Measurements from ENCODE around the gene MRS2. TPM values are rescaled to one million over a fixed set of nuclear protein-coding genes. Genes with fewer than 3 reads are reported as not detected.

The MRS2 gene
- total and polyA plus RNA-seq, 2 donors (not counting 3 experiments of a cell fraction or from before 2014, with no cell fraction given), result 12.1 to 21.1 TPM

DNA sequence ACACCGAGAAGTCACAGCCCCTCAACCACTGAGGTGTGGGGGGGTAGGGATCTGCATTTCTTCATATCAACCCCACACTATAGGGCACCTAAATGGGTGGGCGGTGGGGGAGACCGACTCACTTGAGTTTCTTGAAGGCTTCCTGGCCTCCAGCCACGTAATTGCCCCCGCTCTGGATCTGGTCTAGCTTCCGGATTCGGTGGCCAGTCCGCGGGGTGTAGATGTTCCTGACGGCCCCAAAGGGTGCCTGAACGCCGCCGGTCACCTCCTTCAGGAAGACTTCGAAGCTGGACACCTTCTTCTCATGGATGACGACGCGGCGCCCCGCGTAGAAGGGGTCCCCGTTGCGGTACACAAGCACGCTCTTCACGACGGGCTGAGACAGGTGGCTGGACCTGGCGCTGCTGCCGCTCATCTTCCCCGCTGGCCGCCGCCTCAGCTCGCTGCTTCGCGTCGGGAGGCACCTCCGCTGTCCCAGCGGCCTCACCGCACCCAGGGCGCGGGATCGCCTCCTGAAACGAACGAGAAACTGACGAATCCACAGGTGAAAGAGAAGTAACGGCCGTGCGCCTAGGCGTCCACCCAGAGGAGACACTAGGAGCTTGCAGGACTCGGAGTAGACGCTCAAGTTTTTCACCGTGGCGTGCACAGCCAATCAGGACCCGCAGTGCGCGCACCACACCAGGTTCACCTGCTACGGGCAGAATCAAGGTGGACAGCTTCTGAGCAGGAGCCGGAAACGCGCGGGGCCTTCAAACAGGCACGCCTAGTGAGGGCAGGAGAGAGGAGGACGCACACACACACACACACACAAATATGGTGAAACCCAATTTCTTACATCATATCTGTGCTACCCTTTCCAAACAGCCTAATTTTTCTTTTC lies 45.2 kb upstream of the MRS2 start, which contains the start of gene DCDC2:
DCDC2 (minus strand) TSS at position 724 of the 883 bp plus-strand sequence; CDS start at position 415, 309 bp downstream.
- Histone ChIP-seq H4K20me1 (replicated peaks; ENCODE audit: control insufficient read depth, extremely low read depth, insufficient read depth, low read length) (no peaks in the 10 kb centered on the region), H3K4me3 (replicated peaks in 1 of 3; ENCODE audit: insufficient read depth in 1 of 3, low read depth in 1 of 3, low read length in 3 of 3) (no peak within 1 kb of the TSS), H3K9me3 (replicated peaks; ENCODE audit: control insufficient read depth, insufficient read depth, low read length) (no peaks in the 10 kb centered on the region), H3K27me3 (ENCODE audit: control insufficient read depth in 2 of 2, insufficient read depth in 2 of 2, low read length in 2 of 2) (peaks cover 11 to 26% of the 10 kb centered on the region in 2 experiments), H3K9ac (replicated peaks; ENCODE audit: extremely low read depth, insufficient read depth, low read length) (no peak within 1 kb of the TSS), H3K79me2 (ENCODE audit: control insufficient read depth, insufficient read depth, low read length) (no peaks in the 10 kb centered on the region), H3K9me1 (replicated peaks; ENCODE audit: control insufficient read depth, extremely low read depth, insufficient read depth, low read length) (no peaks in the 10 kb centered on the region), H2AFZ (ENCODE audit: low read depth, low read length) (peak within 1 kb of the TSS; percentile 64), H3K36me3 (ENCODE audit: control insufficient read depth in 2 of 2, extremely low read depth in 1 of 2, insufficient read depth in 2 of 2, low read length in 2 of 2) (no peaks in the 10 kb centered on the region), H3K4me1 (ENCODE audit: control insufficient read depth, extremely low read depth, insufficient read depth, low read length) (peaks cover 2% of the 10 kb centered on the region), H3K4me2 (ENCODE audit: insufficient read depth, low read length) (no peak within 1 kb of the TSS), H3K27ac (ENCODE audit: insufficient read depth, low read depth, low read length) (no peak within 1 kb of the TSS)
- TF ChIP-seq JUN (IDR thresholded peaks at IDR 0.05; ENCODE audit: borderline replicate concordance, insufficient read depth, insufficient read length, low read depth), result no peak
- no peak for TF ChIP-seq MAX (IDR thresholded peaks at IDR 0.05; ENCODE audit: insufficient read depth, insufficient read length)
- no peak for TF ChIP-seq POLR2AphosphoS5 (IDR thresholded peaks at IDR 0.05; ENCODE audit: insufficient read depth, low read depth, low read length)
- intact Hi-C loops (cut with micrococcal nuclease) (loop anchor here (2.0 kb wide), 1 partner anchor 75 kb away; no protein-coding TSS in a partner anchor), dilution Hi-C loops (cut with MboI; ENCODE audit: extremely low pct_ligation_motif_present, low sequenced_read_pairs) (no loop called here)
- ChIA-PET CTCF (interaction anchor here (1.3 kb wide), 1 partner anchor 31 kb away, joined by 5 read pairs; no protein-coding TSS in a partner anchor), POLR2A (no interaction called here)
- BruUV-seq (replicated peaks), result no TSS peak
- FAIRE-seq, result no peak
- DNase-seq (ENCODE audit: low read depth, low spot score), result no peak

DNA sequence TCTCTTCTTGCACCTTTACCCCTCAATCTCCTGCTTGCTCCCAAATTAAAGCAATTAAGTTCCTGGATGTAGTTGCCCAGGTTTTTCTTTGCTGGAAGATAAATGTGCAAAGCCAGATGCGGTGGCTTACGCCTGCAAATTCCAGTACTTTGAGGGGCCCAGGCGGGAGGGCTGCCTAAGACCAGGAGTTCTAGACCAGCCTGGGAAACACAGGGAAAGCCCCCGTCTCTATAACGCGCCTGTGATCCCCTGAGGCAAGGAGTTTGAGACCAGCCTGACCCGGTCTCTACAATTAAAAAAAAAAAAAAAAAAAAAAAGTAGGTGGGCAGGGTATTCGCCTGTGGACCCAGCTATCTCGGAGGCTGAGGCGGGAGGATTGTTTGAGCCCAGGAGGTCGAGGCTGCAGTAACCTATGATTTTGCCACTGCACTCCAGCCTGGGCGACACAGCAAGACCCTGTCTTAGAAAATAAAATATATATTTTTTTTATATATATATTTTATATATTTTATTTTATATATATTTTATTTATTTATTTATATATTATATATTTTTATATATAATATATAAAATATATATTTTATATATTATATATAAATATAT lies 44.4 kb upstream of the MRS2 start:
- no TSS peak for BruUV-seq (replicated peaks)
- dilution Hi-C loops (cut with MboI; ENCODE audit: extremely low pct_ligation_motif_present, low sequenced_read_pairs), result no loop called here
- H3K36me3 ChIP-seq (ENCODE audit: control insufficient read depth in 2 of 2, extremely low read depth in 1 of 2, insufficient read depth in 2 of 2, low read length in 2 of 2), result no peaks in the 10 kb centered on the region
- intact Hi-C loops (cut with micrococcal nuclease), result loop anchor here (2.0 kb wide), 1 partner anchor 76 kb away; no protein-coding TSS in a partner anchor
- H3K9ac ChIP-seq (replicated peaks; ENCODE audit: extremely low read depth, insufficient read depth, low read length), result no peak overlapping the region
- FAIRE-seq, result no peak
- peaks cover 11 to 29% of the 10 kb centered on the region in 2 experiments for H3K27me3 ChIP-seq (ENCODE audit: control insufficient read depth in 2 of 2, insufficient read depth in 2 of 2, low read length in 2 of 2)
- H3K4me3 ChIP-seq (replicated peaks in 1 of 3; ENCODE audit: insufficient read depth in 1 of 3, low read depth in 1 of 3, low read length in 3 of 3), result no peak overlapping the region
- H3K79me2 ChIP-seq (ENCODE audit: control insufficient read depth, insufficient read depth, low read length), result no peaks in the 10 kb centered on the region
- no peak overlapping the region for H2AFZ ChIP-seq (ENCODE audit: low read depth, low read length)
- no peak overlapping the region for H3K27ac ChIP-seq (ENCODE audit: insufficient read depth, low read depth, low read length)
- H3K9me1 ChIP-seq (replicated peaks; ENCODE audit: control insufficient read depth, extremely low read depth, insufficient read depth, low read length), result no peaks in the 10 kb centered on the region
- TF ChIP-seq GATA2 (IDR thresholded peaks at IDR 0.05; ENCODE audit: insufficient read depth, insufficient read length, low read depth, low read length) (no peak), POLR2AphosphoS5 (IDR thresholded peaks at IDR 0.05; ENCODE audit: insufficient read depth, low read depth, low read length) (no peak), JUN (IDR thresholded peaks at IDR 0.05; ENCODE audit: borderline replicate concordance, insufficient read depth, insufficient read length, low read depth) (no peak), FOS (IDR thresholded peaks at IDR 0.05; ENCODE audit: borderline replicate concordance, insufficient read depth, low read length) (no peak), POLR2A (IDR thresholded peaks at IDR 0.05; ENCODE audit: low read depth, low read length) (no peak), EZH2 (IDR thresholded peaks at IDR 0.05; ENCODE audit: borderline replicate concordance, low read depth, low read length, severe bottlenecking) (no peak), MYC (IDR thresholded peaks at IDR 0.05; ENCODE audit: low read depth, low read length) (no peak)
- TF ChIP-seq, protein P1, sequence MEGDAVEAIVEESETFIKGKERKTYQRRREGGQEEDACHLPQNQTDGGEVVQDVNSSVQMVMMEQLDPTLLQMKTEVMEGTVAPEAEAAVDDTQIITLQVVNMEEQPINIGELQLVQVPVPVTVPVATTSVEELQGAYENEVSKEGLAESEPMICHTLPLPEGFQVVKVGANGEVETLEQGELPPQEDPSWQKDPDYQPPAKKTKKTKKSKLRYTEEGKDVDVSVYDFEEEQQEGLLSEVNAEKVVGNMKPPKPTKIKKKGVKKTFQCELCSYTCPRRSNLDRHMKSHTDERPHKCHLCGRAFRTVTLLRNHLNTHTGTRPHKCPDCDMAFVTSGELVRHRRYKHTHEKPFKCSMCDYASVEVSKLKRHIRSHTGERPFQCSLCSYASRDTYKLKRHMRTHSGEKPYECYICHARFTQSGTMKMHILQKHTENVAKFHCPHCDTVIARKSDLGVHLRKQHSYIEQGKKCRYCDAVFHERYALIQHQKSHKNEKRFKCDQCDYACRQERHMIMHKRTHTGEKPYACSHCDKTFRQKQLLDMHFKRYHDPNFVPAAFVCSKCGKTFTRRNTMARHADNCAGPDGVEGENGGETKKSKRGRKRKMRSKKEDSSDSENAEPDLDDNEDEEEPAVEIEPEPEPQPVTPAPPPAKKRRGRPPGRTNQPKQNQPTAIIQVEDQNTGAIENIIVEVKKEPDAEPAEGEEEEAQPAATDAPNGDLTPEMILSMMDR (IDR thresholded peaks at IDR 0.05; ENCODE audit: extremely low read depth in 1 of 2, insufficient read depth in 1 of 2, low read depth in 1 of 2, low read length in 2 of 2), result no peak
- H3K9me3 ChIP-seq (replicated peaks; ENCODE audit: control insufficient read depth, insufficient read depth, low read length), result no peaks in the 10 kb centered on the region
- H3K4me1 ChIP-seq (ENCODE audit: control insufficient read depth, extremely low read depth, insufficient read depth, low read length), result peaks cover 2% of the 10 kb centered on the region
- POLR2A ChIA-PET, result no interaction called here
- H4K20me1 ChIP-seq (replicated peaks; ENCODE audit: control insufficient read depth, extremely low read depth, insufficient read depth, low read length), result no peaks in the 10 kb centered on the region
- H3K4me2 ChIP-seq (ENCODE audit: insufficient read depth, low read length), result no peak overlapping the region
- no peak for DNase-seq (ENCODE audit: low read depth, low spot score)
- CTCF ChIA-PET, result interaction anchor here (1.3 kb wide), 1 partner anchor 30 kb away, joined by 5 read pairs; no protein-coding TSS in a partner anchor
